Measurements from ENCODE around the gene UHRF1.
"Not testable (repeated sequence)": the region's sequence is repeated elsewhere in the genome, so short reads cannot be mapped to it uniquely, and the experiment has no call there.

Gene UHRF1

DNA sequence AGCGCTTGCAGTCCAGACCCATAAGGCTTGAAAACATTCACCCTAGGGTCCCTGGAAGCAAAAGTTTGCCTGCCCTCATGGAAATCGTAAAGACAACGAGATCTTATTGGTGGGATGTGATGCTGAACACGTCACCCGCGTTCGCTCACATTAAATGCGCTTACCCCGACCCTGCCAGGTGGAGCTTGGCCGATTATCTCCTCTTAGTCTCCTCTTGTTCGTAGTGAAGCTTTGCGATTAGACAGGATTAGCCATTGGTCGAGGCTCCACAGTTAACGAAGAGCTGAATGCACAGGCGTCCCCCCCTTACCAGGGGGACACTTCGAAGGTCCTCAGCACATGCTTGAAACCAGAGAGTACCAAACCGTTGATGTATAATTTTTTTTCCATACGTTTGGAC is 43.6 kb downstream of the UHRF1 start:
- no peaks in the 10 kb centered on the region for H3K79me2 ChIP-seq (ENCODE audit: insufficient read depth, low read depth)
- H3K27ac ChIP-seq: no peak overlapping the region
- no peak overlapping the region for H3K4me2 ChIP-seq
- H4K20me1 ChIP-seq (ENCODE audit: insufficient read depth): no peaks in the 10 kb centered on the region
- H3K4me3 ChIP-seq (IDR thresholded peaks at IDR 0.05; ENCODE audit: insufficient read depth, low read depth, low read length): no peak overlapping the region
- H2AFZ ChIP-seq (ENCODE audit: low read depth): no peak overlapping the region
- H3K4me1 ChIP-seq (ENCODE audit: low read depth, poor library complexity, severe bottlenecking): no peaks in the 10 kb centered on the region
- TF ChIP-seq, protein P1, sequence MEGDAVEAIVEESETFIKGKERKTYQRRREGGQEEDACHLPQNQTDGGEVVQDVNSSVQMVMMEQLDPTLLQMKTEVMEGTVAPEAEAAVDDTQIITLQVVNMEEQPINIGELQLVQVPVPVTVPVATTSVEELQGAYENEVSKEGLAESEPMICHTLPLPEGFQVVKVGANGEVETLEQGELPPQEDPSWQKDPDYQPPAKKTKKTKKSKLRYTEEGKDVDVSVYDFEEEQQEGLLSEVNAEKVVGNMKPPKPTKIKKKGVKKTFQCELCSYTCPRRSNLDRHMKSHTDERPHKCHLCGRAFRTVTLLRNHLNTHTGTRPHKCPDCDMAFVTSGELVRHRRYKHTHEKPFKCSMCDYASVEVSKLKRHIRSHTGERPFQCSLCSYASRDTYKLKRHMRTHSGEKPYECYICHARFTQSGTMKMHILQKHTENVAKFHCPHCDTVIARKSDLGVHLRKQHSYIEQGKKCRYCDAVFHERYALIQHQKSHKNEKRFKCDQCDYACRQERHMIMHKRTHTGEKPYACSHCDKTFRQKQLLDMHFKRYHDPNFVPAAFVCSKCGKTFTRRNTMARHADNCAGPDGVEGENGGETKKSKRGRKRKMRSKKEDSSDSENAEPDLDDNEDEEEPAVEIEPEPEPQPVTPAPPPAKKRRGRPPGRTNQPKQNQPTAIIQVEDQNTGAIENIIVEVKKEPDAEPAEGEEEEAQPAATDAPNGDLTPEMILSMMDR (conservative IDR thresholded peaks at IDR 0.05; ENCODE audit: low read depth, low read length): no peak
- 0 out of 2 replicates have a peak, but pooled peaks cover 1% of the 10 kb centered on the region for H3K36me3 ChIP-seq (ENCODE audit: insufficient read depth)
- no peaks in the 10 kb centered on the region for H3K27me3 ChIP-seq (ENCODE audit: insufficient read depth, low read depth)
- H3K9ac ChIP-seq: no peak overlapping the region

- not testable (repeated sequence) for H3K79me2 ChIP-seq (ENCODE audit: insufficient read depth, low read depth); H3K27me3 ChIP-seq (ENCODE audit: insufficient read depth, low read depth); H3K4me3 ChIP-seq (IDR thresholded peaks at IDR 0.05; ENCODE audit: insufficient read depth, low read depth, low read length); H3K36me3 ChIP-seq (ENCODE audit: insufficient read depth); H2AFZ ChIP-seq (ENCODE audit: low read depth); H3K4me1 ChIP-seq (ENCODE audit: low read depth, poor library complexity, severe bottlenecking); H3K27ac ChIP-seq; H4K20me1 ChIP-seq (ENCODE audit: insufficient read depth); H3K4me2 ChIP-seq; H3K9ac ChIP-seq
These were observed 45.2 kb downstream of the UHRF1 start for GRCh38 chr19:4954320-4955149.

GRCh38 chr19:4955274-4955673 is 46.0 kb downstream of the UHRF1 start:
- H2AFZ ChIP-seq (ENCODE audit: low read depth): no peak overlapping the region
- H3K4me3 ChIP-seq (IDR thresholded peaks at IDR 0.05; ENCODE audit: insufficient read depth, low read depth, low read length): no peak overlapping the region
- no peaks in the 10 kb centered on the region for H3K79me2 ChIP-seq (ENCODE audit: insufficient read depth, low read depth)
- H3K4me2 ChIP-seq: no peak overlapping the region
- H3K4me1 ChIP-seq (ENCODE audit: low read depth, poor library complexity, severe bottlenecking): no peaks in the 10 kb centered on the region
- no peaks in the 10 kb centered on the region for H3K27me3 ChIP-seq (ENCODE audit: insufficient read depth, low read depth)
- H3K9ac ChIP-seq: no peak overlapping the region
- H3K36me3 ChIP-seq (ENCODE audit: insufficient read depth): no peaks in the 10 kb centered on the region
- H3K27ac ChIP-seq: no peak overlapping the region
- no peaks in the 10 kb centered on the region for H4K20me1 ChIP-seq (ENCODE audit: insufficient read depth)
- TF ChIP-seq, protein P1 (conservative IDR thresholded peaks at IDR 0.05; ENCODE audit: low read depth, low read length): no peak

DNA sequence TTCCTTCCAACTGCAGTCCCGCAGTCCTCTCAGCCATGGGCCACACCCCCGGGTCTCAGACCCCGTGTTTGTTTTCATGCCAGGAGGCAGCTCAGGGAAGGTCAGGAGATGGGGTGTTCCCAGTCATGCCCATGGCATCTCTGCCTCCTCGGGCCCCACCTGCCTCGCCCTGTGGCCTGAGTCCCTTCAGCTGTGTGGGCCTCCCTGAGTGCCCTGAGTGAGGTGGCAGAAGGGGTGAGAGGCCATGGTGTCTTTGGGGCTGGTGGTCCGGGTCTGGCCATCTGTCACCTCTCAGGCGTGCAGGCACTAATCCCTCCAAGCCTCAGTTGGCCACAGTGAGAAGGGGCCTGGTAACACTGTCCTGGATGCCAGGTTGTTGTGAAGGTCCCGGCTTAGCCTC is 48.7 kb downstream of the UHRF1 start:
- no peaks in the 10 kb centered on the region for H3K36me3 ChIP-seq (ENCODE audit: insufficient read depth)

More for the DNA sequence above, 48.7 kb downstream of the UHRF1 start:
- no peaks in the 10 kb centered on the region for H4K20me1 ChIP-seq (ENCODE audit: insufficient read depth)
- H3K27ac ChIP-seq: no peak overlapping the region
- no peak overlapping the region for H2AFZ ChIP-seq (ENCODE audit: low read depth)
- no peak overlapping the region for H3K4me2 ChIP-seq
- no peaks in the 10 kb centered on the region for H3K79me2 ChIP-seq (ENCODE audit: insufficient read depth, low read depth)
- H3K4me1 ChIP-seq (ENCODE audit: low read depth, poor library complexity, severe bottlenecking): no peaks in the 10 kb centered on the region
- no peak overlapping the region for H3K9ac ChIP-seq
- no peak overlapping the region for H3K4me3 ChIP-seq (IDR thresholded peaks at IDR 0.05; ENCODE audit: insufficient read depth, low read depth, low read length)
- no peaks in the 10 kb centered on the region for H3K27me3 ChIP-seq (ENCODE audit: insufficient read depth, low read depth)
- TF ChIP-seq, protein P1 (conservative IDR thresholded peaks at IDR 0.05; ENCODE audit: low read depth, low read length): no peak
